GM23338 (cell line): Measurements from ENCODE around the gene DUSP10. TPM values are rescaled to one million over a fixed set of nuclear protein-coding genes. Genes with fewer than 3 reads are reported as not detected.

Experiments used
- ATAC-seq: fragments of 200-7000 bp; cut with Tn5 transposase; 3 replicates; pipeline ENCODE4 v1.9.1; 2020
- DNase-seq: peaks from one replicate; pipeline ENCODE4 v3.0.0-alpha.2; 2015; ENCODE audit warnings: low spot score
- H2AFZ ChIP-seq: fragments of 200-600 bp; sonication (generic); 2 replicates; pipeline ENCODE4 v1.8.0; 2016; ENCODE audit warnings: antibody characterized with exemption, mild to moderate bottlenecking, moderate library complexity
- H3F3A ChIP-seq: fragments of 200-600 bp; sonication (generic); replicated peaks from 2 replicates; pipeline ENCODE4 v1.8.0; 2017; ENCODE audit warnings: antibody characterized with exemption, mixed run types, low read depth
- H3K27ac ChIP-seq: fragments of 200-600 bp; sonication (generic); 2 replicates; pipeline ENCODE4 v1.6.1; 2016; ENCODE audit warnings: low read depth
- H3K27me3 ChIP-seq: fragments of 200-600 bp; sonication (generic); 2 replicates; pipeline ENCODE4 v1.8.0; 2016; ENCODE audit warnings: mild to moderate bottlenecking, mixed run types, moderate library complexity; ENCODE audit not compliant: insufficient read depth
- H3K36me3 ChIP-seq: fragments of 200-600 bp; sonication (generic); 2 replicates; pipeline ENCODE4 v1.8.0; 2016; ENCODE audit warnings: mild to moderate bottlenecking; ENCODE audit not compliant: insufficient read depth
- H3K4me1 ChIP-seq: fragments of 200-600 bp; sonication (generic); 2 replicates; pipeline ENCODE4 v1.8.0; 2016; ENCODE audit warnings: mild to moderate bottlenecking, moderate library complexity; ENCODE audit not compliant: insufficient read depth
- H3K4me2 ChIP-seq: fragments of 200-600 bp; sonication (generic); 2 replicates; pipeline ENCODE4 v1.7.1; 2017; ENCODE audit warnings: mixed run types
- H3K4me3 ChIP-seq: fragments of 200-600 bp; sonication (generic); 2 replicates; pipeline ENCODE4 v1.6.1; 2016; ENCODE audit warnings: mixed run types
- H3K79me2 ChIP-seq: fragments of 200-600 bp; sonication (generic); replicated peaks from 2 replicates; pipeline ENCODE4 v1.8.0; 2017; ENCODE audit warnings: mild to moderate bottlenecking; ENCODE audit not compliant: insufficient read depth
- H3K9me2 ChIP-seq: fragments of 200-600 bp; sonication (generic); 2 replicates; pipeline ENCODE4 v1.8.0; 2017; ENCODE audit not compliant: insufficient read depth
- H4K20me1 ChIP-seq: fragments of 200-600 bp; sonication (generic); replicated peaks from 2 replicates; pipeline ENCODE4 v1.8.0; 2017; ENCODE audit warnings: mild to moderate bottlenecking; ENCODE audit not compliant: insufficient read depth
- H3K27ac Mint-ChIP-seq: 2 replicates; pipeline ENCODE4 v1.8.0; 2020; ENCODE audit warnings: inconsistent platforms, mild to moderate bottlenecking, moderate library complexity, mixed read lengths
- H3K27me3 Mint-ChIP-seq: 3 replicates; pipeline ENCODE4 v1.8.0; 2022; ENCODE audit warnings: low read depth, mild to moderate bottlenecking, moderate library complexity, mixed read lengths, inconsistent platforms; ENCODE audit not compliant: insufficient read depth, poor library complexity
- H3K36me3 Mint-ChIP-seq: 3 replicates; pipeline ENCODE4 v1.8.0; 2021; ENCODE audit warnings: low read depth, mild to moderate bottlenecking, inconsistent platforms, moderate library complexity, mixed read lengths
- H3K4me1 Mint-ChIP-seq: 3 replicates; pipeline ENCODE4 v1.8.0; 2020; ENCODE audit warnings: mild to moderate bottlenecking, inconsistent platforms, mixed read lengths
- H3K4me3 Mint-ChIP-seq: 3 replicates; pipeline ENCODE4 v1.8.0; 2021; ENCODE audit warnings: moderate library complexity, mild to moderate bottlenecking, inconsistent platforms, mixed read lengths
- H3K9me3 Mint-ChIP-seq: 3 replicates; pipeline ENCODE4 v1.8.0; 2020; ENCODE audit warnings: moderate library complexity, mild to moderate bottlenecking, inconsistent platforms, mixed read lengths
- CREB1 ChIP-seq: fragments of 250-450 bp; sonication (Bioruptor Pico); IDR thresholded peaks from 2 replicates; pipeline ENCODE4 v1.5.0; 2020; ENCODE audit warnings: low read depth, mild to moderate bottlenecking, moderate library complexity
- EZH2 ChIP-seq: fragments of 200-600 bp; sonication (generic); IDR thresholded peaks from one replicate; pipeline ENCODE4 v1.8.0; 2017; ENCODE audit warnings: antibody characterized with exemption, mild to moderate bottlenecking, low read depth; ENCODE audit not compliant: unreplicated experiment
- EZH2phosphoT487 ChIP-seq: fragments of 200-600 bp; sonication (generic); IDR thresholded peaks from one replicate; pipeline ENCODE4 v1.8.1; 2018; ENCODE audit warnings: antibody characterized with exemption; ENCODE audit not compliant: unreplicated experiment
- JUNB ChIP-seq: IDR thresholded peaks from one replicate; pipeline ENCODE4 v1.6.1; 2016; ENCODE audit warnings: antibody characterized with exemption; ENCODE audit not compliant: unreplicated experiment
- NANOG ChIP-seq: IDR thresholded peaks from 2 replicates; pipeline ENCODE4 v1.6.1; 2016; ENCODE audit warnings: antibody characterized with exemption, borderline replicate concordance
- POLR2AphosphoS5 ChIP-seq: IDR thresholded peaks from 2 replicates; pipeline ENCODE4 v1.6.1; 2016; ENCODE audit warnings: antibody characterized with exemption, low read depth
- STAT1 ChIP-seq: IDR thresholded peaks from one replicate; pipeline ENCODE4 v1.6.1; 2016; ENCODE audit warnings: antibody characterized with exemption; ENCODE audit not compliant: unreplicated experiment
- ZNF114 ChIP-seq: fragments of 250-450 bp; sonication (Bioruptor Pico); IDR thresholded peaks from 2 replicates; pipeline ENCODE4 v1.5.0; 2020; ENCODE audit warnings: mild to moderate bottlenecking, moderate library complexity
- ZNF331 ChIP-seq: fragments of 250-450 bp; sonication (Bioruptor Pico); IDR thresholded peaks from 2 replicates; pipeline ENCODE4 v1.5.0; 2020; ENCODE audit warnings: low read depth, mild to moderate bottlenecking, moderate library complexity
- polyA plus RNA-seq: library from polyadenylated mRNA; unstranded; fragments of >200 nt; fragmentation: Nextera tagmentation; extraction: Ambion mirVana; gene quantifications from 2 replicates; pipeline ENCODE4 v1.2.1, GENCODE V29; 2016
- total RNA-seq: library from RNA; depleted of rRNA; stranded (reverse); fragments of >200 nt; shearing (Covaris generic); gene quantifications from 2 replicates; pipeline ENCODE4 v1.2.3, GENCODE V29; 2014
- TF ChIP-seq, protein P1 (sequence below): fragments of 250-450 bp; sonication (Bioruptor Pico); IDR thresholded peaks from 2 replicates; pipeline ENCODE4 v1.5.0; 2020; ENCODE audit warnings: mild to moderate bottlenecking, moderate library complexity
- TF ChIP-seq, protein P2 (sequence below), 2 experiments: fragments of 200-600 bp in 1 of 2; sonication (generic) in 1 of 2; conservative IDR thresholded peaks; 2 replicates each; pipeline versions ENCODE4 v1.5.1 to v1.6.1; 2016 to 2017; ENCODE audit warnings: antibody characterized with exemption in 2 of 2, low read depth in 2 of 2, mild to moderate bottlenecking in 2 of 2, moderate library complexity in 1 of 2
- TF ChIP-seq, protein P3 (sequence below): IDR thresholded peaks from one replicate; pipeline ENCODE4 v1.6.1; 2018; ENCODE audit warnings: antibody characterized with exemption; ENCODE audit not compliant: unreplicated experiment
- TF ChIP-seq, protein P4 (sequence below): IDR thresholded peaks from 2 replicates; pipeline ENCODE4 v1.6.1; 2016; ENCODE audit warnings: antibody characterized with exemption

DUSP10 gene
- total and polyA plus RNA-seq, 2 experiments from 2014 or later: 1.5 to 1.6 TPM

DNA sequence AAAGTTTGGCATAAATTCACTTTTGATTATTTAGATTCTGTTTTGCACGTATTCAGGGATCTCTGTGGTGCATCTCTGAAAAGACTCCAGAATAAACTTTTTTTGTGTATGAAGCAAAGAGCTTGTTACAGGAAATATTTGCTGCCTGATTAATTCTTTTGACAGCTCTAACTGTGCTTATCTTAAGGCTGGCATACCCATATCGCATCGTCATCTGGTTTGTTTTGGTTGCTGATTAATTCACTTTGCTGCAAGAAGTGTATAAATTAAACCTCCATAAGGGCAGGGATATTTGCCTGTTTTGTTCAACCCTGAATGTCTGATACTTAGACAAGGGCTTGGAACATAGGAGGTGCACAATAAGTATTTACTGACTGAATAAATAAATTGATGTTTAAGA is 17.5 kb upstream of the DUSP10 start:
- H3K4me2 ChIP-seq: no peak overlapping the region
- no peak for DNase-seq
- no peaks in the 10 kb centered on the region for H3K27me3 Mint-ChIP-seq
- no peaks in the 10 kb centered on the region for H3K4me1 ChIP-seq
- H3K9me3 Mint-ChIP-seq: no peaks in the 10 kb centered on the region
- no peak overlapping the region for H2AFZ ChIP-seq
- H3K9me2 ChIP-seq: peaks cover 13% of the 10 kb centered on the region
- H3K4me3 ChIP-seq: no peak overlapping the region
- no peaks in the 10 kb centered on the region for H3K36me3 ChIP-seq
- no peak for TF ChIP-seq EZH2phosphoT487
- TF ChIP-seq, protein P1, sequence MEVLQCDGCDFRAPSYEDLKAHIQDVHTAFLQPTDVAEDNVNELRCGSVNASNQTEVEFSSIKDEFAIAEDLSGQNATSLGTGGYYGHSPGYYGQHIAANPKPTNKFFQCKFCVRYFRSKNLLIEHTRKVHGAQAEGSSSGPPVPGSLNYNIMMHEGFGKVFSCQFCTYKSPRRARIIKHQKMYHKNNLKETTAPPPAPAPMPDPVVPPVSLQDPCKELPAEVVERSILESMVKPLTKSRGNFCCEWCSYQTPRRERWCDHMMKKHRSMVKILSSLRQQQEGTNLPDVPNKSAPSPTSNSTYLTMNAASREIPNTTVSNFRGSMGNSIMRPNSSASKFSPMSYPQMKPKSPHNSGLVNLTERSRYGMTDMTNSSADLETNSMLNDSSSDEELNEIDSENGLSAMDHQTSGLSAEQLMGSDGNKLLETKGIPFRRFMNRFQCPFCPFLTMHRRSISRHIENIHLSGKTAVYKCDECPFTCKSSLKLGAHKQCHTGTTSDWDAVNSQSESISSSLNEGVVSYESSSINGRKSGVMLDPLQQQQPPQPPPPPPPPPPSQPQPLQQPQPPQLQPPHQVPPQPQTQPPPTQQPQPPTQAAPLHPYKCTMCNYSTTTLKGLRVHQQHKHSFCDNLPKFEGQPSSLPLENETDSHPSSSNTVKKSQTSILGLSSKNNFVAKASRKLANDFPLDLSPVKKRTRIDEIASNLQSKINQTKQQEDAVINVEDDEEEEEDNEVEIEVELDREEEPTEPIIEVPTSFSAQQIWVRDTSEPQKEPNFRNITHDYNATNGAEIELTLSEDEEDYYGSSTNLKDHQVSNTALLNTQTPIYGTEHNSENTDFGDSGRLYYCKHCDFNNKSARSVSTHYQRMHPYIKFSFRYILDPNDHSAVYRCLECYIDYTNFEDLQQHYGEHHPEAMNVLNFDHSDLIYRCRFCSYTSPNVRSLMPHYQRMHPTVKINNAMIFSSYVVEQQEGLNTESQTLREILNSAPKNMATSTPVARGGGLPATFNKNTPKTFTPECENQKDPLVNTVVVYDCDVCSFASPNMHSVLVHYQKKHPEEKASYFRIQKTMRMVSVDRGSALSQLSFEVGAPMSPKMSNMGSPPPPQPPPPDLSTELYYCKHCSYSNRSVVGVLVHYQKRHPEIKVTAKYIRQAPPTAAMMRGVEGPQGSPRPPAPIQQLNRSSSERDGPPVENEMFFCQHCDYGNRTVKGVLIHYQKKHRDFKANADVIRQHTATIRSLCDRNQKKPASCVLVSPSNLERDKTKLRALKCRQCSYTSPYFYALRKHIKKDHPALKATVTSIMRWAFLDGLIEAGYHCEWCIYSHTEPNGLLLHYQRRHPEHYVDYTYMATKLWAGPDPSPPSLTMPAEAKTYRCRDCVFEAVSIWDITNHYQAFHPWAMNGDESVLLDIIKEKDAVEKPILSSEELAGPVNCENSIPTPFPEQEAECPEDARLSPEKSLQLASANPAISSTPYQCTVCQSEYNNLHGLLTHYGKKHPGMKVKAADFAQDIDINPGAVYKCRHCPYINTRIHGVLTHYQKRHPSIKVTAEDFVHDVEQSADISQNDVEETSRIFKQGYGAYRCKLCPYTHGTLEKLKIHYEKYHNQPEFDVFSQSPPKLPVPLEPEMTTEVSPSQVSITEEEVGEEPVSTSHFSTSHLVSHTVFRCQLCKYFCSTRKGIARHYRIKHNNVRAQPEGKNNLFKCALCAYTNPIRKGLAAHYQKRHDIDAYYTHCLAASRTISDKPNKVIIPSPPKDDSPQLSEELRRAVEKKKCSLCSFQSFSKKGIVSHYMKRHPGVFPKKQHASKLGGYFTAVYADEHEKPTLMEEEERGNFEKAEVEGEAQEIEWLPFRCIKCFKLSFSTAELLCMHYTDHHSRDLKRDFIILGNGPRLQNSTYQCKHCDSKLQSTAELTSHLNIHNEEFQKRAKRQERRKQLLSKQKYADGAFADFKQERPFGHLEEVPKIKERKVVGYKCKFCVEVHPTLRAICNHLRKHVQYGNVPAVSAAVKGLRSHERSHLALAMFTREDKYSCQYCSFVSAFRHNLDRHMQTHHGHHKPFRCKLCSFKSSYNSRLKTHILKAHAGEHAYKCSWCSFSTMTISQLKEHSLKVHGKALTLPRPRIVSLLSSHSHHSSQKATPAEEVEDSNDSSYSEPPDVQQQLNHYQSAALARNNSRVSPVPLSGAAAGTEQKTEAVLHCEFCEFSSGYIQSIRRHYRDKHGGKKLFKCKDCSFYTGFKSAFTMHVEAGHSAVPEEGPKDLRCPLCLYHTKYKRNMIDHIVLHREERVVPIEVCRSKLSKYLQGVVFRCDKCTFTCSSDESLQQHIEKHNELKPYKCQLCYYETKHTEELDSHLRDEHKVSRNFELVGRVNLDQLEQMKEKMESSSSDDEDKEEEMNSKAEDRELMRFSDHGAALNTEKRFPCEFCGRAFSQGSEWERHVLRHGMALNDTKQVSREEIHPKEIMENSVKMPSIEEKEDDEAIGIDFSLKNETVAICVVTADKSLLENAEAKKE (CRISPR knock-in tag): no peak
- no peak for TF ChIP-seq EZH2
- no peak for TF ChIP-seq ZNF114
- TF ChIP-seq ZNF331 (CRISPR knock-in tag): no peak
- no peak for TF ChIP-seq CREB1 (CRISPR knock-in tag)
- TF ChIP-seq, protein P2, sequence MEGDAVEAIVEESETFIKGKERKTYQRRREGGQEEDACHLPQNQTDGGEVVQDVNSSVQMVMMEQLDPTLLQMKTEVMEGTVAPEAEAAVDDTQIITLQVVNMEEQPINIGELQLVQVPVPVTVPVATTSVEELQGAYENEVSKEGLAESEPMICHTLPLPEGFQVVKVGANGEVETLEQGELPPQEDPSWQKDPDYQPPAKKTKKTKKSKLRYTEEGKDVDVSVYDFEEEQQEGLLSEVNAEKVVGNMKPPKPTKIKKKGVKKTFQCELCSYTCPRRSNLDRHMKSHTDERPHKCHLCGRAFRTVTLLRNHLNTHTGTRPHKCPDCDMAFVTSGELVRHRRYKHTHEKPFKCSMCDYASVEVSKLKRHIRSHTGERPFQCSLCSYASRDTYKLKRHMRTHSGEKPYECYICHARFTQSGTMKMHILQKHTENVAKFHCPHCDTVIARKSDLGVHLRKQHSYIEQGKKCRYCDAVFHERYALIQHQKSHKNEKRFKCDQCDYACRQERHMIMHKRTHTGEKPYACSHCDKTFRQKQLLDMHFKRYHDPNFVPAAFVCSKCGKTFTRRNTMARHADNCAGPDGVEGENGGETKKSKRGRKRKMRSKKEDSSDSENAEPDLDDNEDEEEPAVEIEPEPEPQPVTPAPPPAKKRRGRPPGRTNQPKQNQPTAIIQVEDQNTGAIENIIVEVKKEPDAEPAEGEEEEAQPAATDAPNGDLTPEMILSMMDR (conservative IDR thresholded peaks at IDR 0.05; ENCODE audit: low read depth in 2 of 2): no peak
- no peak for TF ChIP-seq NANOG
- no peak for TF ChIP-seq POLR2AphosphoS5
- TF ChIP-seq, protein P3, sequence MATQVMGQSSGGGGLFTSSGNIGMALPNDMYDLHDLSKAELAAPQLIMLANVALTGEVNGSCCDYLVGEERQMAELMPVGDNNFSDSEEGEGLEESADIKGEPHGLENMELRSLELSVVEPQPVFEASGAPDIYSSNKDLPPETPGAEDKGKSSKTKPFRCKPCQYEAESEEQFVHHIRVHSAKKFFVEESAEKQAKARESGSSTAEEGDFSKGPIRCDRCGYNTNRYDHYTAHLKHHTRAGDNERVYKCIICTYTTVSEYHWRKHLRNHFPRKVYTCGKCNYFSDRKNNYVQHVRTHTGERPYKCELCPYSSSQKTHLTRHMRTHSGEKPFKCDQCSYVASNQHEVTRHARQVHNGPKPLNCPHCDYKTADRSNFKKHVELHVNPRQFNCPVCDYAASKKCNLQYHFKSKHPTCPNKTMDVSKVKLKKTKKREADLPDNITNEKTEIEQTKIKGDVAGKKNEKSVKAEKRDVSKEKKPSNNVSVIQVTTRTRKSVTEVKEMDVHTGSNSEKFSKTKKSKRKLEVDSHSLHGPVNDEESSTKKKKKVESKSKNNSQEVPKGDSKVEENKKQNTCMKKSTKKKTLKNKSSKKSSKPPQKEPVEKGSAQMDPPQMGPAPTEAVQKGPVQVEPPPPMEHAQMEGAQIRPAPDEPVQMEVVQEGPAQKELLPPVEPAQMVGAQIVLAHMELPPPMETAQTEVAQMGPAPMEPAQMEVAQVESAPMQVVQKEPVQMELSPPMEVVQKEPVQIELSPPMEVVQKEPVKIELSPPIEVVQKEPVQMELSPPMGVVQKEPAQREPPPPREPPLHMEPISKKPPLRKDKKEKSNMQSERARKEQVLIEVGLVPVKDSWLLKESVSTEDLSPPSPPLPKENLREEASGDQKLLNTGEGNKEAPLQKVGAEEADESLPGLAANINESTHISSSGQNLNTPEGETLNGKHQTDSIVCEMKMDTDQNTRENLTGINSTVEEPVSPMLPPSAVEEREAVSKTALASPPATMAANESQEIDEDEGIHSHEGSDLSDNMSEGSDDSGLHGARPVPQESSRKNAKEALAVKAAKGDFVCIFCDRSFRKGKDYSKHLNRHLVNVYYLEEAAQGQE: no peak
- TF ChIP-seq, protein P4, sequence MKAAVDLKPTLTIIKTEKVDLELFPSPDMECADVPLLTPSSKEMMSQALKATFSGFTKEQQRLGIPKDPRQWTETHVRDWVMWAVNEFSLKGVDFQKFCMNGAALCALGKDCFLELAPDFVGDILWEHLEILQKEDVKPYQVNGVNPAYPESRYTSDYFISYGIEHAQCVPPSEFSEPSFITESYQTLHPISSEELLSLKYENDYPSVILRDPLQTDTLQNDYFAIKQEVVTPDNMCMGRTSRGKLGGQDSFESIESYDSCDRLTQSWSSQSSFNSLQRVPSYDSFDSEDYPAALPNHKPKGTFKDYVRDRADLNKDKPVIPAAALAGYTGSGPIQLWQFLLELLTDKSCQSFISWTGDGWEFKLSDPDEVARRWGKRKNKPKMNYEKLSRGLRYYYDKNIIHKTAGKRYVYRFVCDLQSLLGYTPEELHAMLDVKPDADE: no peak
- no peak for TF ChIP-seq JUNB
- TF ChIP-seq STAT1: no peak
- H3K79me2 ChIP-seq: no peaks in the 10 kb centered on the region
- no peak for ATAC-seq
- no peaks in the 10 kb centered on the region for H3K27me3 ChIP-seq
- H3F3A ChIP-seq: no peaks in the 10 kb centered on the region
- no peak overlapping the region for H3K27ac ChIP-seq
- no peak overlapping the region for H3K4me3 Mint-ChIP-seq
- no peaks in the 10 kb centered on the region for H3K36me3 Mint-ChIP-seq
- no peaks in the 10 kb centered on the region for H4K20me1 ChIP-seq
- H3K4me1 Mint-ChIP-seq: no peaks in the 10 kb centered on the region
- H3K27ac Mint-ChIP-seq: no peak overlapping the region
